Smooth muscle cell (in vitro differentiated cells): ENCODE measurements around the gene BBLN. TPM values are rescaled to one million over a fixed set of nuclear protein-coding genes. Genes with fewer than 3 reads are reported as not detected.

ENCODE experiments used
- DNase-seq: peaks from one replicate; lab custom pipeline; 2025; ENCODE audit not compliant: unreplicated experiment; lab: John Stamatoyannopoulos, UW
- H2AFZ ChIP-seq: fragments of 200-600 bp; sonication (generic); 2 replicates; pipeline ENCODE4 v1.6.0; 2016; ENCODE audit warnings: antibody characterized with exemption, low read depth, mild to moderate bottlenecking
- H3F3A ChIP-seq: fragments of 200-600 bp; sonication (generic); 2 replicates; pipeline ENCODE4 v1.6.0; 2017; ENCODE audit warnings: antibody characterized with exemption, low read depth
- H3K27ac ChIP-seq: fragments of 200-600 bp; sonication (generic); 2 replicates; pipeline ENCODE4 v1.5.1; 2016; ENCODE audit warnings: low read depth, mild to moderate bottlenecking
- H3K27me3 ChIP-seq: fragments of 200-600 bp; sonication (generic); 2 replicates; pipeline ENCODE4 v1.6.1; 2016; ENCODE audit warnings: low read depth, mild to moderate bottlenecking
- H3K36me3 ChIP-seq: fragments of 200-600 bp; sonication (generic); 2 replicates; pipeline ENCODE4 v1.5.1; 2016; ENCODE audit warnings: low read depth
- H3K4me1 ChIP-seq: fragments of 200-600 bp; sonication (generic); 2 replicates; pipeline ENCODE4 v1.5.1; 2016; ENCODE audit warnings: low read depth
- H3K4me2 ChIP-seq: fragments of 200-600 bp; sonication (generic); 2 replicates; pipeline ENCODE4 v1.6.0; 2016; ENCODE audit warnings: mild to moderate bottlenecking
- H3K4me3 ChIP-seq: fragments of 200-600 bp; sonication (generic); 2 replicates; pipeline ENCODE4 v1.5.1; 2016; ENCODE audit warnings: mild to moderate bottlenecking
- H3K79me2 ChIP-seq: fragments of 200-600 bp; sonication (generic); 2 replicates; pipeline ENCODE4 v1.6.0; 2016; ENCODE audit warnings: low read depth, mild to moderate bottlenecking
- H3K9ac ChIP-seq: fragments of 200-600 bp; sonication (generic); 2 replicates; pipeline ENCODE4 v1.6.0; 2016; ENCODE audit warnings: low read depth
- H3K9me3 ChIP-seq: fragments of 200-600 bp; sonication (generic); replicated peaks from 2 replicates; pipeline ENCODE4 v1.5.1; 2016; ENCODE audit warnings: low read depth
- H4K20me1 ChIP-seq: fragments of 200-600 bp; sonication (generic); 2 replicates; pipeline ENCODE4 v1.6.0; 2016; ENCODE audit warnings: low read depth
- WGBS: methylation state at CpG from one replicate; pipeline ENCODE4 v1.1.7; 2016; ENCODE audit warnings: low lambda C conversion rate; 5-methylcytosine and 5-hydroxymethylcytosine counted together
- polyA plus RNA-seq: library from polyadenylated mRNA; unstranded; fragments of >200 nt; fragmentation: Nextera tagmentation; extraction: Ambion mirVana; gene quantifications from 2 replicates; pipeline ENCODE4 v1.2.1, GENCODE V29; 2016
- total RNA-seq: library from RNA; depleted of rRNA; stranded (reverse); fragments of >200 nt; gene quantifications from 2 replicates; pipeline ENCODE4 v1.2.3, GENCODE V29; 2014
- TF ChIP-seq, protein P1 (sequence below): fragments of 200-600 bp; sonication (generic); IDR thresholded peaks from 2 replicates; pipeline ENCODE4 v1.5.1; 2017; ENCODE audit warnings: borderline replicate concordance, mild to moderate bottlenecking, antibody characterized with exemption; ENCODE audit not compliant: insufficient read depth, poor library complexity, severe bottlenecking

Gene BBLN
- total and polyA plus RNA-seq, 2 experiments from 2014 or later, result 133 to 229 TPM

DNA sequence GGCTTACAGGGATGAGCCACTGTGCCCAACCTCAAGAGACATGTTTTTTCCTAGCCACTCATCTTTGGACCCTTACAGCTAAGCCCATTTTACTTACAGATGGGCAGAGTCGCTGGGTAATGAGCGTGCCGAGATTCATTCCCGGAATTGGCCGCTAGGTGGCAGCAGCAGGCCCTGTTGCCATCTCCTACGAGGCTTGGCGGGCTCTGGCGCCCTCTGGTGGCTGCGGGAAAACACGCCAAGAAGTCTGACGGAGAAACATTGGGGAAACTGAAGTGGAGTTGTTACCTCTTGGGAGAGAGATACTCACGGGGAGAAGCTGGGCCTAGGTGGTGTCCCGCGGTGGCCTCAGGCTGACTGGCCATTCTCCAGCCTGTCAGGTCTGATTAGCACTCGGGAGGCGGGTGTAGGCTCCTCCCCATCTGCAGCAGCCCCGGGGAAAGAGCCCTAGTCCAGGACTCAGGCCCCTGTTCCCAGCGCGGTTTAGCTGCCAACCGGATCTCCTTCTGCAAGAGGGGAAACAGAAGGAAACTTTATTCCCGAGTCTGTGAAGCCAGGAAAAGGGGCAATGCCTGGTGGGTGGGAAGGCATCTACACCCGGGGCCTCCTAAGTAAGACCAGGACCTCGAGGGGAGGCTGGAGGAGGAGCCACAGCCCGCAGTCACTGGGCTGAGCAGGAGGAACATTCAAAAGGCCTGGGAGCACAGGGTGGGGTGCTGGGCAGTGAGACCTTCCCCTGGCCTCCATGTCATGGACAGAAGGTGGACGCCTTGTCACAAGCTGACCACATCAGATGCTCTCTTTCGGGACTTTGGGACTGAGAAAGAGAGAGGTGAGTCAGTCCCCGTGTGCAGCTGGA is 42.2 kb upstream of the BBLN start:
- H3K27me3 ChIP-seq, result no peaks in the 10 kb centered on the region
- H3K4me2 ChIP-seq, result peak overlapping the region; percentile 66
- no peak overlapping the region for H2AFZ ChIP-seq
- no peaks in the 10 kb centered on the region for H3K36me3 ChIP-seq
- peak; percentile 91 for DNase-seq
- no peaks in the 10 kb centered on the region for H4K20me1 ChIP-seq
- H3K9me3 ChIP-seq, result no peaks in the 10 kb centered on the region
- H3K4me1 ChIP-seq, result no peaks in the 10 kb centered on the region
- TF ChIP-seq, protein P1, sequence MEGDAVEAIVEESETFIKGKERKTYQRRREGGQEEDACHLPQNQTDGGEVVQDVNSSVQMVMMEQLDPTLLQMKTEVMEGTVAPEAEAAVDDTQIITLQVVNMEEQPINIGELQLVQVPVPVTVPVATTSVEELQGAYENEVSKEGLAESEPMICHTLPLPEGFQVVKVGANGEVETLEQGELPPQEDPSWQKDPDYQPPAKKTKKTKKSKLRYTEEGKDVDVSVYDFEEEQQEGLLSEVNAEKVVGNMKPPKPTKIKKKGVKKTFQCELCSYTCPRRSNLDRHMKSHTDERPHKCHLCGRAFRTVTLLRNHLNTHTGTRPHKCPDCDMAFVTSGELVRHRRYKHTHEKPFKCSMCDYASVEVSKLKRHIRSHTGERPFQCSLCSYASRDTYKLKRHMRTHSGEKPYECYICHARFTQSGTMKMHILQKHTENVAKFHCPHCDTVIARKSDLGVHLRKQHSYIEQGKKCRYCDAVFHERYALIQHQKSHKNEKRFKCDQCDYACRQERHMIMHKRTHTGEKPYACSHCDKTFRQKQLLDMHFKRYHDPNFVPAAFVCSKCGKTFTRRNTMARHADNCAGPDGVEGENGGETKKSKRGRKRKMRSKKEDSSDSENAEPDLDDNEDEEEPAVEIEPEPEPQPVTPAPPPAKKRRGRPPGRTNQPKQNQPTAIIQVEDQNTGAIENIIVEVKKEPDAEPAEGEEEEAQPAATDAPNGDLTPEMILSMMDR, result peak; percentile 100
- H3F3A ChIP-seq, result no peaks in the 10 kb centered on the region
- no peaks in the 10 kb centered on the region for H3K79me2 ChIP-seq
- no peak overlapping the region for H3K4me3 ChIP-seq
- WGBS, result 20% methylated on average over 27 of the region's 27 CpGs
- H3K27ac ChIP-seq, result no peak overlapping the region
- H3K9ac ChIP-seq, result no peak overlapping the region

DNA sequence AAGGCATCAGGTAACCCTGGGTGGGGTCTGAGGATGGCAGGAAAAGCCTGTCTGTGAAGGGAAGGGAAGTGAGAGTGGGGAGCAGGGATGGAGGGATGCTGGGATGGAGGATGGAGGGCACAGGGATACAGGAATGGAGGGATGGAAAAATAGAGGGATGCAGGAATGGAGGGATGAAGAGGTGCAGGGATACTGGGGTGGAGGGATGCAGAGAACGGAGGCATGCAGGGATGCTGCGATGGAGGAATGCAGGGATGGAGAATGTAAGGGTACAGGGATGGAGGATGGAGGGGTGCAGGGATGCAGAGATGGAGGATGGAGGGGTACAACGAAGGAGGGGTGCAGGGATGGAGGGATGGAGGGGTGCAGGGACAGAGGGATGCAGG is 41.6 kb upstream of the BBLN start:
- TF ChIP-seq, protein P1, result no peak
- no peak overlapping the region for H3K4me2 ChIP-seq
- no peak for DNase-seq
- no peak overlapping the region for H3K9ac ChIP-seq
- no peaks in the 10 kb centered on the region for H3K9me3 ChIP-seq
- H3K27me3 ChIP-seq, result no peaks in the 10 kb centered on the region
- no peaks in the 10 kb centered on the region for H3F3A ChIP-seq
- no peak overlapping the region for H2AFZ ChIP-seq
- no peaks in the 10 kb centered on the region for H3K4me1 ChIP-seq
- no peak overlapping the region for H3K27ac ChIP-seq
- H3K36me3 ChIP-seq, result no peaks in the 10 kb centered on the region
- no peak overlapping the region for H3K4me3 ChIP-seq
- no peaks in the 10 kb centered on the region for H4K20me1 ChIP-seq
- WGBS, result 68% methylated on average over 2 of the region's 3 CpGs
- H3K79me2 ChIP-seq, result no peaks in the 10 kb centered on the region

DNA sequence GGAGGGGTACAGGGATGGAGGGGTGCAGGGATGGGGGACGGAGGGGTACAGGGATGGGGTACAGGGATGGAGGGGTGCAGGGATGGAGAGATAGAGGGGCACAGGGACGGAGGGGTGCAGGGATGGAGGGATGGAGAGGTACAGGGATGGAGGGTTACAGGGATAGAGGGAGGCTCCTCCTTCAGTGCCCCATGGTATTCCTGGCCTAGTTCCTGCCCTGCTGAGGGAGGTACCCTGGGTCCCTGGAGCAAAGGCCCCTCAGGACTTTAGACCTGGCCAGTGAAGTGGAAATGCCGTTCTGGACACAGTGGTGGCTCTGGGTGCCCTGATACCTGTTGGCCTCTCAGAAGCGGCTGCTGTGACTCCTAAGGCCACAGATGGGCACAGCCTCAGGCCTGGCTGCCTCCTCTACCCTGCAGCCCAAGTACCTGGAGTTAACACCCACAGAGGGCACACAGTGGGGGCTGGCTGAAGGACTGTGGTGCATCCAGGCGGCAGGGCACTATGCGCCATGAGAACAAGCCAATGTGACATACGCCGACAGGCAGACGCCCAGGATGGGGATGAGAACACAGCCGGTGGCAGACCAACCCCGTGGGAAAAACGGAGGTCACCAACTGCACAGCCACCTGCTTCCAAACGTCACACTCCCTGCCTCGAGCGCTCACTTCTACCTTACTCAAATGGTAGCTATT is 40.9 kb upstream of the BBLN start:
- Histone ChIP-seq H3F3A (no peaks in the 10 kb centered on the region), H3K4me1 (no peaks in the 10 kb centered on the region), H3K9me3 (no peaks in the 10 kb centered on the region), H3K4me3 (no peak overlapping the region), H4K20me1 (no peaks in the 10 kb centered on the region), H3K4me2 (no peak overlapping the region), H3K27me3 (no peaks in the 10 kb centered on the region), H2AFZ (no peak overlapping the region), H3K27ac (no peak overlapping the region), H3K79me2 (no peaks in the 10 kb centered on the region), H3K36me3 (no peaks in the 10 kb centered on the region), H3K9ac (no peak overlapping the region)
- TF ChIP-seq, protein P1, result no peak
- DNase-seq, result no peak
- WGBS, result 87% methylated on average over 13 of the region's 15 CpGs
